BJ (cell line): ENCODE measurements around the gene PGAM1. TPM values are rescaled to one million over a fixed set of nuclear protein-coding genes. Genes with fewer than 3 reads are reported as not detected.
"Not testable (repeated sequence)": the region's sequence is repeated elsewhere in the genome, so short reads cannot be mapped to it uniquely, and the experiment has no call there.

ENCODE experiments used
- CTCF ChIA-PET: fragments of 350-600 bp; formaldehyde crosslinking; extraction: SDS; loops from one replicate; lab custom pipeline; 2021; ENCODE audit warnings: antibody characterized with exemption, inconsistent platforms; lab: Yijun Ruan, JAX
- POLR2A ChIA-PET: fragments of 300-600 bp; sonication (Branson Sonifier 250); formaldehyde crosslinking; extraction: SDS; loops from one replicate; lab custom pipeline; 2021; ENCODE audit warnings: antibody characterized with exemption; lab: Charles Lee
- DNase-seq: peaks from one replicate; pipeline ENCODE4 v3.0.0-alpha.2; 2011; ENCODE audit warnings: low read depth
- H3K27me3 ChIP-seq: 2 replicates; pipeline ENCODE4 v1.6.0; 2011; ENCODE audit warnings: low read length; ENCODE audit not compliant: control insufficient read depth, insufficient read depth
- H3K36me3 ChIP-seq: 2 replicates; pipeline ENCODE4 v1.5.1; 2011; ENCODE audit warnings: low read length; ENCODE audit not compliant: control insufficient read depth, insufficient read depth
- H3K4me3 ChIP-seq: 2 replicates; pipeline ENCODE4 v1.5.1; 2011; ENCODE audit warnings: low read depth, mild to moderate bottlenecking, control low read depth, low read length
- polyA plus RNA-seq: library from polyadenylated mRNA; depleted of rRNA; stranded (reverse); fragments of >200 nt; gene quantifications from 2 replicates; pipeline ENCODE4 v1.2.3, GENCODE V29; 2011
- TF ChIP-seq, protein P1 (sequence below): IDR thresholded peaks from 2 replicates; pipeline ENCODE4 v1.5.1; 2011; ENCODE audit warnings: low read depth, mild to moderate bottlenecking, control low read depth, inconsistent platforms, low read length, moderate library complexity; ENCODE audit not compliant: insufficient read depth

The PGAM1 gene
- polyA plus RNA-seq, 1 experiment, result 710 TPM

DNA sequence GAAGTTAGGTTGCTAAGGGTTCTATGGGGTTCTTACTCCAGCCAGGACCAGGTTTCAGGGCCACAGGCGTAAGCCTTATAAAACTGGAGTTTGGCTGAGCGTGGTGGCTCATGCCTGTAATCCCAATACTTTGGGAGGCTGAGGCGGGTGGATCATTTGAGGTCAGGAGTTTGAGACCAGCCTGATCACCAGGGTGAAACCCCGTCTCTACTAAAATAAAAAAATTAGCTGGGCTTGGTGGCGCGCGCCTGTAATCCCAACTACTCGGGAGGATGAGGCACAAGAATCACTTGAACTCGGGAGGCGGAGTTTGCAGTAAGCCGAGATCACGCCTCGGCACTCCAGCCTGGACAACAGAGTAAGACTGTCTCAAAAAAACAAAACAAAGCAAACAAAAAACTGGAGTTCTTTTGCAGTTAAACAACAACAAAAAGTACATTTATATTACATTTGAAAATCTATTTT is 24.5 kb upstream of the PGAM1 start:
- ChIA-PET POLR2A (no interaction called here), CTCF (interaction anchor here (0.7 to 2.3 kb wide), 5 partner anchors 17 to 171 kb away, joined by 3 to 10 read pairs (median 3); partner anchors contain the start of gene ANKRD2)
- TF ChIP-seq, protein P1, sequence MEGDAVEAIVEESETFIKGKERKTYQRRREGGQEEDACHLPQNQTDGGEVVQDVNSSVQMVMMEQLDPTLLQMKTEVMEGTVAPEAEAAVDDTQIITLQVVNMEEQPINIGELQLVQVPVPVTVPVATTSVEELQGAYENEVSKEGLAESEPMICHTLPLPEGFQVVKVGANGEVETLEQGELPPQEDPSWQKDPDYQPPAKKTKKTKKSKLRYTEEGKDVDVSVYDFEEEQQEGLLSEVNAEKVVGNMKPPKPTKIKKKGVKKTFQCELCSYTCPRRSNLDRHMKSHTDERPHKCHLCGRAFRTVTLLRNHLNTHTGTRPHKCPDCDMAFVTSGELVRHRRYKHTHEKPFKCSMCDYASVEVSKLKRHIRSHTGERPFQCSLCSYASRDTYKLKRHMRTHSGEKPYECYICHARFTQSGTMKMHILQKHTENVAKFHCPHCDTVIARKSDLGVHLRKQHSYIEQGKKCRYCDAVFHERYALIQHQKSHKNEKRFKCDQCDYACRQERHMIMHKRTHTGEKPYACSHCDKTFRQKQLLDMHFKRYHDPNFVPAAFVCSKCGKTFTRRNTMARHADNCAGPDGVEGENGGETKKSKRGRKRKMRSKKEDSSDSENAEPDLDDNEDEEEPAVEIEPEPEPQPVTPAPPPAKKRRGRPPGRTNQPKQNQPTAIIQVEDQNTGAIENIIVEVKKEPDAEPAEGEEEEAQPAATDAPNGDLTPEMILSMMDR, result no peak
- Histone ChIP-seq H3K36me3 (no peaks in the 10 kb centered on the region), H3K4me3 (peak overlapping the region; percentile 91), H3K27me3 (no peaks in the 10 kb centered on the region)
- DNase-seq, result no peak

DNA sequence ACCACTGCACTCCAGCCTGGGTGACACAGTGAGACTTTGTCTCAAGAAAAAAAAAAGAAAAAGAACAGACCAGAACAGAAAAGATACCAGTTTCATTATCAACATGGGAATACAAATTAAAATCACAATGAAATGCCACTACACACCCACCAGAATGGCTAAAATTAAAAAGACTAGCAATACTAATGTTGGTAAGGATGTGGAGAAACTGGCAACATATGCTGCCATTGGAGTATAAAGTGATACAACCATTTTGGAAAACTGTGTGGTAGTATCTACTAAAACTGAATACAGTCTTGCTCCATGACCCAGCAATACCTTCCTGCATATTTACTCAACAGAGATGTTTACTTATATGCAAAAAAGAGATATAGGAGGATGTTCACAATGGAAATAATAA is 21.9 kb upstream of the PGAM1 start:
- H3K27me3 ChIP-seq, result no peaks in the 10 kb centered on the region
- H3K36me3 ChIP-seq, result no peaks in the 10 kb centered on the region
- TF ChIP-seq, protein P1, result no peak
- ChIA-PET POLR2A (no interaction called here), CTCF (interaction anchor here (1.6 kb wide), 1 partner anchor 208 kb away, joined by 3 read pairs; no protein-coding TSS in a partner anchor)
- no peak overlapping the region for H3K4me3 ChIP-seq
- no peak for DNase-seq

GRCh38 chr10:97406064-97406463 is 19.9 kb upstream of the PGAM1 start:
- ChIA-PET POLR2A (no interaction called here), CTCF (interaction anchor here (0.7 to 8.2 kb wide), 13 partner anchors 9 to 206 kb away, joined by 3 to 62 read pairs (median 5); no protein-coding TSS in a partner anchor)
- Histone ChIP-seq H3K27me3 (no peaks in the 10 kb centered on the region), H3K4me3 (no peak overlapping the region), H3K36me3 (no peaks in the 10 kb centered on the region)
- TF ChIP-seq, protein P1, result no peak
- DNase-seq, result no peak

DNA sequence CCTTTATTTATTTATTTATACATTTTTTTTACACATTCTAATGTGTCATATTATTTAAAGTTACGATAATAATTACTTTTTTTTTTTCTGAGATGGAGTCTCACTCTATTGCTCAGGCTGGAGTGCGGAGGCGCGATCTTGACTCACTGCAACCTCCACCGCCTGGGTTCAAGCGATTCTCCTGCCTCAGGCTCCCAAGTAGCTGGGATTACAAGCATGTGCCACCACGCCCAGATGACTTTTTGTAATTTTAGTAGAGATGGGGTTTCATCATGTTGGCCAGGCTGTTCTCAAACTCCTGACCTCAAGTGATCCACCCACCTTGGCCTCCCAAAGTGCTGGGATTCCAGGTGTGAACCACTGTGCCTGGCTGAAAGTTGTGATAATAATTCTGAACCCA is 19.5 kb upstream of the PGAM1 start:
- H3K27me3 ChIP-seq, POLR2A ChIA-PET, H3K4me3 ChIP-seq, DNase-seq, H3K36me3 ChIP-seq: not testable (repeated sequence)
- CTCF ChIA-PET, result interaction anchor here (0.7 to 8.2 kb wide), 18 partner anchors 8 to 210 kb away, joined by 3 to 62 read pairs (median 5); no protein-coding TSS in a partner anchor

DNA sequence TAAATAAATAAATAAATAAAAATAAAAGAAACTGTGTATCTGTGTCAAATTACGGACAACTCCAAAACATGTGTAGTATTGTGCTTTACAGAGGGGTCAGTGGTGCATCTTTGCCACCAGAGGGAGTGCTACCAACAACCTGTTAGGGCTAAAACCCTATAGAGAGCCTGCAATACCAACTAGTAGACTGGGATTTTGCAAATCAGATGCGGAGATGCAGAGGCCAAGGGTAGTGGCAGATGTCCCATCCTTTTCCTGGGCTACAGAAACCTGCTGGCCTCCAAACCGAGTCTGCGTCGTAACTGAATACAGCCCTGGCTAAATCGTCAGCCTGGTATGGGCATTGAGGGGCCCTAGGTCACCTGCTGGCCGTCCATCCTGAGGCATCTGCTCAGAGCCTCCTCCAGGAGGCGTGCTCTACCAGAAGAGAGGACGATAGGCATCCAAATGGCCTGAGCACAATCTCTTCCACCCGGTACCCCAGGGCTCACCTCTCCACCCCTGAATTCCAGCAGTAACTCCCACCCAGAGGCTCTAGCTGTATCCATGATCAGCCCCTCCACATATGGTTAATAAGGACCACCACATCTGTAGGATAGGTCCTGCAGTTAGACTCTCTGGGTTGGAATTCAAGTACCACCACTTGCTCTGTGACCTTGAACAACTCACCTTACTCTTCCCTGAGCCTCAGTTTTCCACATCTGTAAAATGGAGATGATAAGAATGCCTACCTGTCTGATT is 18.6 kb upstream of the PGAM1 start:
- no peak for DNase-seq
- H3K4me3 ChIP-seq, result no peak overlapping the region
- no peaks in the 10 kb centered on the region for H3K36me3 ChIP-seq
- POLR2A ChIA-PET, result no interaction called here
- TF ChIP-seq, protein P1, result peak; percentile 77
- CTCF ChIA-PET, result interaction anchor here (0.5 to 8.2 kb wide), 18 partner anchors 7 to 209 kb away, joined by 3 to 62 read pairs (median 5); no protein-coding TSS in a partner anchor
- no peaks in the 10 kb centered on the region for H3K27me3 ChIP-seq
